8988T (cell line): Measurements from ENCODE around the gene KRT20.
"Not testable (repeated sequence)": the region's sequence is repeated elsewhere in the genome, so short reads cannot be mapped to it uniquely, and the experiment has no call there.

Source experiments
- DNase-seq: peaks from one replicate; pipeline ENCODE4 v3.0.0; 2011

KRT20 gene

DNA sequence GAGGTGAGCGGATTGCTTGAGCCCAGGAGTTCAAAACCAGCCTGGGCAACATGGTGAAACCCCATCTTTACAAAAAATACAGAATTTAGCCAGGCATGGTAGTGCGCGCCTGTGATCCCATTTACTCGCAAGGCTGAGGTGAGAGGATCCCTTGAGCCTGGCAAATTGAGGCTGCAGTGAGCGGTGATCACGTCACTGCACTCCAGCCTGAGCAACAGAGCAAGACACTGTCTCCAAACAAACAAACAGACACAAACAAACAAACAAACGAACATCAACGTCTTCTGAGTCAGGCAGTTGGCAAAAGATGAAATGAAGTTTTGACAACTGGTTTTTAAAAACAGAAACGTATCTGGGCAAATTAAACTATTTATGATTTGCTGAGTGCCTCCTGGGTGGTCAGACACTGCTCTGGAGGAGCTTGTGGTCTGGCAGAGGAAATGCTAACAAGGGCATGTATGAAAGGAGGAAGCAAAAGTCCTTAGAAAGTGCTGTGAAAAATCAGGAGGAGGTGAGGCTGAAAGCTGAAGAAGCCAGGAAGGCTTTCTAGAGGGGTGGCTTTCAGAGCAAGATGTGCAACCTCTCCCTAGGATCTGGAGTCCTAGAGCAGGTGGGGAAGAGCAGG lies 10.2 kb upstream of the KRT20 start:
- no peak for DNase-seq

- DNase-seq: no peak
Observed at GRCh38 chr17:40888196-40888720, 3.2 kb upstream of the KRT20 start.

DNA sequence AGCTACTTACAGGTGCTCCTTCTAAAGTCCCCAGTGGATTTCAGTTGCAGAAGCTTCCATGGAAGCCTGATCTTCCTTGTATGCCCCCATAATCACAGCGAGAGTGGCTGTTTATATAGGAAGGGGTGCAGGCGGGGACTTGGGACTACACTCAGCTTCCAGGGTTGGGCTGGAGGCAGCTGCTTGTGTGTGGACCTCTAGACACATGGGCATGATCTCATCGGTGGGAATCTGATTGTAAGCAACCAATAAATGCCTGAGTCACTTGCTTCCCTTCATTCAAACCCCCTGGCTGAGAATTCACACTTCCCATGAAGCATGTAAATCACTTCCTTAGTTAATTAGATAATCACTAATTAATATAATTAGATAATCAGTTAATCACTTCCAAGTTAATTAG lies 1.0 kb upstream of the KRT20 start:
- DNase-seq: no peak

DNA sequence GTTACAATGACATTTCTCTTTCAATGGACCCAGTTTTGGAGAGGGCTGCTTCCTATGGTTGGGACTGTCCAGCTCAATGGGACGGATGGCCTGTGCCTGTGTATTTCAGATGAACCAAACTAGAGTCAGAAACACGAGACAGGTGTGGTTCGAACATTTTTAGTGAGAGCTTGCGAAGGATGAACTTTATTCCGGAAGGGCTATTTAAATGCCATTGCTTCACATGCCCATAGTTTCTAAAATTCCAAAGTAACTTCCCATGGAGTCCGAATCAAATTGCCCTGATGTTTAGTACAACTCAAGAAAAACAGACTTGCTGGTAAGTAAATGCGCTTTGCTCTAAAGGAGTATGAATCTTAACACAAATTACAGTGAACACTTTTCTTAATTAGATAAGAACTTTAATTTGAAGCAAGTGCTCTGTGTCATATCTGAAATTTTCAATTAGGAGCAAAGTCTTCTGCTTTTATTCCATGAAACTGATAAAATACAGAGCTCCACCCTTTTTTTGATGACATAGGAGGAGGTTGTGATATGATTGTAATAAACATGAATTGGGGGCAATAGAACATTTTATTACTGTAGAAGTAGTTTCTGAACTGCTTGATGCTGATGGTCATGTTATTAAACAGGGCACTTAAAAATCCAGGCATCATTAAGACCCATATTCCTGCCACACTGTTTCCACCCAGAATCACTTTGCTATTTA lies 1.3 kb downstream of the KRT20 start:
- DNase-seq: no peak

GRCh38 chr17:40883031-40883430 lies 2.0 kb downstream of the KRT20 start:
- no peak for DNase-seq

GRCh38 chr17:40879026-40879425 lies 6.0 kb downstream of the KRT20 start:
- no peak for DNase-seq

GRCh38 chr17:40878044-40878443 lies 7.0 kb downstream of the KRT20 start:
- no peak for DNase-seq

DNA sequence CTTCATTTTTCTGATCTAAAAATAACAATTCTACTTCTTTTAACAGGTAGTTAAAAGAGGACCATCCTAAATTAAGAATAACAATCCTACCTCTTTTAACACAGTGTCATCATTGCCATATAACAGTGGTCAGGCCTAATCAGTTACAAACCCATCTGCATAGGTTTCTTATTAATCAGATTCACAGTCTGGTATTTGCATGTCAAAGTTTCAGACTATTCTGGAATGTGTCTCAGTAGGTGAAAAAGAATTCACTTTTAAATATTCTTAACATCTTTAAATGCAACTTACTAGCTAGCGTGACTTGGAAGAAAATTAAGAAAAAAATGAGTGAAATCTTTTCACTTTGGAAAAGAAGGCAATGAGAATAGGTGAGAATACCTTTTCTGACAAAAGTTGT lies 11.2 kb downstream of the KRT20 start:
- DNase-seq: no peak

- DNase-seq: no peak
Observed at GRCh38 chr17:40873255-40873654, 11.8 kb downstream of the KRT20 start.

GRCh38 chr17:40872416-40872815 lies 12.6 kb downstream of the KRT20 start:
- no peak for DNase-seq

DNA sequence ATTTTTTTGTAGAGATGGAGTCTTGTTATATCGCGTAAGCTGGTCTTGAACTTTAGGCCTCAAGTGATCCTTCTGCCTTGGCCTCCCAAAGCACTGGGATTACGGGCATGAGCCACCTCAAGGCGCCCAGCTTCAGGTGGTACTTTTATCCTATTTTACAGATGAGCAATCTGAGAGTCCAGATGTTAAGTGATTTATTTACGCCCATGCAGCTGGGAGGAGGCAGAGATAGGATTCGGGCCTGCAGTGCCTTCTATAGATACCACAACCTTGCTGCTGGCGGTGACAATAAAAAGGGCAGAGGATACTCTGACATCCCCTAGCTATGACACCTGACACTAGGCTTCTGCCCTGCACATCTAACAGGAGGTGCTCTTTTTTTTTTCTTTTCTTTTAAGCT lies 13.7 kb downstream of the KRT20 start:
- no peak for DNase-seq

DNA sequence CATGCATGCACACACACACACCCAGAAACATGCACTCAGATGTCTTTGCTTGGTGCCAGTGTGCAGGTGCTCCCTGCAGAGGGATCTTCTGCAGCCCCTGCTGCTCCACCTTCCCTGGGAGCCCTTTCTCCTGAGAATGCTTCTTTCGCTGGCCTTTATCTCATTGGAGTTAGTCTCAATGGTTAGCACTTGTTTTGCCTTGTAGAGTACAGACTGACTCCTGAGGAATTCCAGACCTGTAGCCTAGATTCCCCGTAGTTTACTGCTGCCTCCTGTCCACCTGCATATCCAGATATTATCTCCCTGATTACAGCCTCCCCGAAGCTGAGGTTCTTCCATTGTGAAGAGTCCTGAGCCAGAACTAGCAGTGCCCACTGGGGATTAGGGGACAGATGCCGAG lies 14.9 kb downstream of the KRT20 start:
- no peak for DNase-seq

- DNase-seq: no peak
Observed at GRCh38 chr17:40866838-40867237, 18.2 kb downstream of the KRT20 start, which contains the start of gene KRT12. Gene KRT12, minus strand, starts transcription at chr17:40867223. Its CDS starts 37 bp downstream, at chr17:40867186.

DNA sequence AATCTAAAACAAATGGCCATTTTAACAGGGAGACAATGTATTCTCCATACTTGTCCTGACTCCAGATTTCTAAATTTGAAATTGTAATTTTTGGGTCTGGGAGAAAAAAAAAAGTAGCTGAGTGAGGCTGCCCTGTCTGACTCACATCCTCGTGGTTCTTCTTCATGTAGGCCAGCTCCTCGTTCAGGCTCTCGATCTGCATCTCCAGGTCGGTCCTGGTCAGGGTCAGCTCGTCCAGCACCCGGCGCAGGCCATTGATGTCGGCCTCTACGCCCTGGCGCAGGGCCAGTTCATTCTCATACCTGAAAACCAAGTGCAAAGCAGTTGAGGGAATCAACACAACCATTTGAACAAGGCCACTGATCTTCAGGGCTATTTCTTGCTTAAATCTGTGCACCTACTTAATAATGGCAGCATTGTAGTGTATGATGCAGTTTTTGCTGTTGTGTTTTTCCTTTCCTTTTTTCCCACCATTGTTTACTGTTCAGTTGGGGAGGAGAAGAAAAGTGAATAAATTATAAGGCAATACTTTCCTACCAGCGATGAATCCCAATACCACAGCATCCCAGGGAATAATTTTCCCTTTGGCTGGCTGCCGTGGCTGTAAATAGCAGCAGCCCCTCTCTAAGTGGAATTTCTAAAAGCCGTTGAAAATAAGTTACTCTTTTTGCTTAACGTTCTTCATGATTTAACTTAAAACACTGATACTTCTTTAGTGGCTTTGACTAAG lies 20.2 kb downstream of the KRT20 start:
- DNase-seq: no peak

- peak; percentile 40 for DNase-seq
Observed at GRCh38 chr17:40862985-40863733, 21.9 kb downstream of the KRT20 start.

DNA sequence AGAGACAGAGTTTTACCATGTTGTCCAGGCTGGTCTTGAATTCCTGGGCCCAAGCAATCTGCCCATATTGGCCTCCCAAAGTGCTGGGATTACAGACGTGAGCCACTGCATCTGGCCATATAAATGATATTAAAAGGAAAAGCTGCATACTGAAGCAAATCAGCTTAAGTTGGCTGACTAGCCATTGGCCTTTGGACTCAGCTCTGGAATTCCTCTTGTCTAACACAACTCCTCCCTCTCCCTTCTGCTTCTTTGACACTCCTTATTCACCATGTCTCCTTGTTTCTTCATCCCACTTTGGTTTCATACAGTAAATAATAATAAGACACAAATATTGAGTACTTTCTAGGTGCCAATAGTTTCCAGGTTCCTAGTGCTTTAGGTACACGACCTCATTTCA lies 25.5 kb downstream of the KRT20 start:
- DNase-seq: no peak

- DNase-seq: not testable (repeated sequence)
Observed at GRCh38 chr17:40858667-40859066, 26.4 kb downstream of the KRT20 start.

- DNase-seq: no peak
Observed at GRCh38 chr17:40857535-40857934, 27.5 kb downstream of the KRT20 start.

GRCh38 chr17:40854175-40854814 lies 30.7 kb downstream of the KRT20 start:
- no peak for DNase-seq

DNA sequence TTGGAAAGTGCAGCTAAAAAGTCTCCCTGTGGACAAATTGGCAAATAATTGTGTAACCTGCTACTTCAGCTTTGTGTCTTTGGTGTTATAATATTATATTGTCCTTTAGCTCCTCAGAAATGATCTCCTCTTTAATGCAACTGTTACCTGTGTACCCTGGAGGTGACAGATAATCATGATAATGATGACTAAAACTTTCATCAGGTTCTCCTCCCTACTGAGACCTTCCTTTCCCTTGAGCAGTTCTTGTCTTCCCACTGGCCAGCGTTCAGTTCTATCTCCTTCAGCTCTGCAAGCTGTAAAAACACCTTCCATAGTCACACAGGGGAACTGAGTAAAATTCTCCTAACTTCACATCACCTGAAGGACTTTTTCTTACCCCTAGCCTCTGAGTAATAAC lies 32.7 kb downstream of the KRT20 start:
- no peak for DNase-seq

GRCh38 chr17:40850293-40850972 lies 34.6 kb downstream of the KRT20 start:
- no peak for DNase-seq

DNA sequence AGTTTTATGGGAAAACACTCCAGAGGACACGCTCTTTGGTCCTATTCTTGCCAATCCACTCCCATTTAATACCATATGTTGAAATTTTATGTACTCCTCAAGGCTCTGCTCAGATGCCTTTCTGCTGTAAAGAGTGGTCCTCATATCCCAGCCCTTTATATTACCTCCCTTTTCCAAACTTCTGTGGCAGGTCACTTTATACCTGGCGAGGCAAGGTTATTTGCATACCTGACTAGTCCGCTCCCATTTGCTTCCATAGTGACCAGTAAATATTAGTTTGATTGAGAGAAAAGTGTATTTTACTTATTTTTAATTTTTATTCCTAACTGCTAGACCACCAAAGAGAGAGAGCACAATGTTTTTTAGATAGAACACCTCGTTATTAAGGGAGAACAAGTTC lies 35.3 kb downstream of the KRT20 start:
- DNase-seq: no peak
